Heart left ventricle (tissue), 13 donors: ENCODE data around the gene CRY1.

Source experiments
- POLR2A ChIP-seq, 2 donors: fragments of 450-650 bp; IDR thresholded peaks; one replicate each; pipeline ENCODE4 v1.6.1; 2017; ENCODE audit warnings: antibody characterized with exemption in 2 of 2, mild to moderate bottlenecking in 2 of 2, moderate library complexity in 2 of 2
- TF ChIP-seq, protein P1 (sequence below), 12 donors: fragments of 200-600 bp; sonication (generic) in 4 of 12; IDR thresholded peaks; one replicate each; pipeline versions ENCODE4 v1.5.0 to v1.8.0; 2018 to 2022; ENCODE audit warnings: antibody characterized with exemption in 12 of 12, mild to moderate bottlenecking in 5 of 12
- donor health status: ischemic (EF 13 %, LVEDD 7.1; RV severe dilation, severe dysfunction).
- donor health status: DM: no; HTN: yes; CAD: no.
- donor health status: DM: no; HTN: no; CAD: no.
- donor health status: ischemic (EF 25% LVEDD 6.9; RV normal size, moderate dysfunction).
- donor health status: ischemic (EF 25% LVEDD 5.7; RV mildly dilated, moderate dysfunction).
- donor health status: ischemic (EF 35%, LVEDD 5.7; RV mildly dilated, moderate dysfunction).
- donor health status: nonischemic (EF 11% LVEDD 7.7; RV severe dilation, severe dysfunction).
- donor health status: DM: yes; HTN: yes; CAD: no.
- donor health status: PGD.
- donor health status: ischemic (EF 29% LVEDD 5.4; RV normal size, mild dysfunction).
- donor health status: nonischemic (EF 23%, LVEDD 6.1; RV moderate dilation, normal function).

DNA sequence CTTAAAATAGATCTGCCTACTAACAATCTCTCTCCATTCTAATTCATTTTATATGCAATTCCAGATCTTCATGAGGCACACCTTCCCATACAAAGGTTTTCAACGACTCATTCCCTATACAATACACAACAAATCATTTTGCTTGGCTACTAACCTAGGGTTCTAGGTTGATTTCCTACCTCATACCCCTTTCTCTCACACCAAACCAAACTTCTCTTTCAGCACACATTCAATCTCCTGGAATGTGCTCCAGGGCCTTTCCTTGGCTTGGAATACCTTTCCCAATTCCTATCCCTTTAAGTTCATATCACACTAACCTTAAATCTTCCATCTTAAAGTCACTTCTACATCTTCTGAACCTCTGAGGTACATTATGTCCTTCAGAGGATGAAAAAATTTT, 67.7 kb downstream of the CRY1 start:
- TF ChIP-seq, protein P1, sequence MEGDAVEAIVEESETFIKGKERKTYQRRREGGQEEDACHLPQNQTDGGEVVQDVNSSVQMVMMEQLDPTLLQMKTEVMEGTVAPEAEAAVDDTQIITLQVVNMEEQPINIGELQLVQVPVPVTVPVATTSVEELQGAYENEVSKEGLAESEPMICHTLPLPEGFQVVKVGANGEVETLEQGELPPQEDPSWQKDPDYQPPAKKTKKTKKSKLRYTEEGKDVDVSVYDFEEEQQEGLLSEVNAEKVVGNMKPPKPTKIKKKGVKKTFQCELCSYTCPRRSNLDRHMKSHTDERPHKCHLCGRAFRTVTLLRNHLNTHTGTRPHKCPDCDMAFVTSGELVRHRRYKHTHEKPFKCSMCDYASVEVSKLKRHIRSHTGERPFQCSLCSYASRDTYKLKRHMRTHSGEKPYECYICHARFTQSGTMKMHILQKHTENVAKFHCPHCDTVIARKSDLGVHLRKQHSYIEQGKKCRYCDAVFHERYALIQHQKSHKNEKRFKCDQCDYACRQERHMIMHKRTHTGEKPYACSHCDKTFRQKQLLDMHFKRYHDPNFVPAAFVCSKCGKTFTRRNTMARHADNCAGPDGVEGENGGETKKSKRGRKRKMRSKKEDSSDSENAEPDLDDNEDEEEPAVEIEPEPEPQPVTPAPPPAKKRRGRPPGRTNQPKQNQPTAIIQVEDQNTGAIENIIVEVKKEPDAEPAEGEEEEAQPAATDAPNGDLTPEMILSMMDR (IDR thresholded peaks at IDR 0.05): no peak
- no peak for TF ChIP-seq POLR2A (IDR thresholded peaks at IDR 0.05)
